Trophoblast cell (in vitro differentiated cells and primary cell): Measurements from ENCODE around the gene TTLL5.

Experiments
- DNase-seq, 2 donors: peaks; one replicate each; pipeline ENCODE4 v3.0.0-alpha.2; 2016
- H2AFZ ChIP-seq: 2 replicates; pipeline ENCODE4 v1.6.1; 2013; ENCODE audit warnings: low read length, moderate library complexity, mild to moderate bottlenecking; ENCODE audit not compliant: insufficient read depth, poor library complexity
- H2AK5ac ChIP-seq: 2 replicates; pipeline ENCODE4 v1.6.1; 2013; ENCODE audit warnings: mild to moderate bottlenecking, low read length
- H2BK120ac ChIP-seq: 2 replicates; pipeline ENCODE4 v1.6.1; 2013; ENCODE audit warnings: low read length, mild to moderate bottlenecking, moderate library complexity; ENCODE audit not compliant: insufficient read depth, poor library complexity
- H2BK12ac ChIP-seq: 2 replicates; pipeline ENCODE4 v1.6.1; 2013; ENCODE audit warnings: mild to moderate bottlenecking, low read length, moderate library complexity
- H2BK5ac ChIP-seq: 2 replicates; pipeline ENCODE4 v1.6.1; 2013; ENCODE audit warnings: low read length, low read depth, moderate library complexity, mild to moderate bottlenecking; ENCODE audit not compliant: poor library complexity
- H3K14ac ChIP-seq: 2 replicates; pipeline ENCODE4 v1.6.1; 2013; ENCODE audit warnings: mild to moderate bottlenecking, low read length
- H3K18ac ChIP-seq: 2 replicates; pipeline ENCODE4 v1.6.1; 2013; ENCODE audit warnings: mild to moderate bottlenecking, low read length
- H3K23ac ChIP-seq: 2 replicates; pipeline ENCODE4 v1.6.1; 2013; ENCODE audit warnings: low read length
- H3K27ac ChIP-seq: 2 replicates; pipeline ENCODE4 v1.5.1; 2013; ENCODE audit warnings: low read depth, mild to moderate bottlenecking, inconsistent platforms, low read length, moderate library complexity
- H3K27me3 ChIP-seq: 2 replicates; pipeline ENCODE4 v1.6.1; 2013; ENCODE audit warnings: inconsistent platforms, mild to moderate bottlenecking, low read length, moderate library complexity; ENCODE audit not compliant: insufficient read depth
- H3K36me3 ChIP-seq, 2 experiments: 1 replicate in 1 of 2; 2 replicates in 1 of 2; pipeline ENCODE4 v1.6.1; 2013; ENCODE audit warnings: low read length in 2 of 2, mild to moderate bottlenecking in 2 of 2, moderate library complexity in 1 of 2; ENCODE audit not compliant: insufficient read depth in 2 of 2, control insufficient read depth in 1 of 2
- H3K4ac ChIP-seq: 2 replicates; pipeline ENCODE4 v1.6.1; 2013; ENCODE audit warnings: low read depth, mild to moderate bottlenecking, low read length, moderate library complexity
- H3K4me1 ChIP-seq, 2 experiments: 1 replicate in 1 of 2; 2 replicates in 1 of 2; pipeline ENCODE4 v1.6.1; 2013; ENCODE audit warnings: low read length in 2 of 2, mild to moderate bottlenecking in 2 of 2, moderate library complexity in 1 of 2; ENCODE audit not compliant: insufficient read depth in 2 of 2, control insufficient read depth in 1 of 2
- H3K4me2 ChIP-seq: 2 replicates; pipeline ENCODE4 v1.6.1; 2013; ENCODE audit warnings: inconsistent platforms, mild to moderate bottlenecking, low read length, moderate library complexity
- H3K4me3 ChIP-seq: 2 replicates; pipeline ENCODE4 v1.5.1; 2013; ENCODE audit warnings: mild to moderate bottlenecking, low read depth, low read length, inconsistent platforms
- H3K79me1 ChIP-seq: one replicate; pipeline ENCODE4 v1.6.1; 2013; ENCODE audit warnings: low read length
- H3K79me2 ChIP-seq: 2 replicates; pipeline ENCODE4 v1.6.1; 2013; ENCODE audit warnings: low read length, mild to moderate bottlenecking; ENCODE audit not compliant: control insufficient read depth, insufficient read depth, poor library complexity
- H3K9ac ChIP-seq: 2 replicates; pipeline ENCODE4 v1.6.1; 2013; ENCODE audit warnings: mild to moderate bottlenecking, low read length
- H3K9me3 ChIP-seq: 2 replicates; pipeline ENCODE4 v1.6.1; 2013; ENCODE audit warnings: low read depth, mild to moderate bottlenecking, control low read depth, inconsistent platforms, low read length; ENCODE audit not compliant: insufficient read depth
- H4K12ac ChIP-seq: 2 replicates; pipeline ENCODE4 v1.6.1; 2013; ENCODE audit warnings: low read depth, mild to moderate bottlenecking, low read length, moderate library complexity
- H4K8ac ChIP-seq: 2 replicates; pipeline ENCODE4 v1.6.1; 2013; ENCODE audit warnings: low read depth, mild to moderate bottlenecking, low read length, moderate library complexity
- H4K91ac ChIP-seq: one replicate; pipeline ENCODE4 v1.6.1; 2013; ENCODE audit warnings: low read depth, mild to moderate bottlenecking, low read length, moderate library complexity
- WGBS: extraction: QIAGEN DNeasy Blood & Tissue Kit; methylation state at CpG from one replicate; pipeline ENCODE4 v1.1.7; 2013; ENCODE audit warnings: missing lambda C conversion rate; ENCODE audit not compliant: insufficient read length, insufficient coverage; ENCODE audit errors: extremely low coverage; 5-methylcytosine and 5-hydroxymethylcytosine counted together

TTLL5 gene

GRCh38 chr14:75993567-75994041 lies 332.6 kb downstream of the TTLL5 start:
- H3K9me3 ChIP-seq = no peaks in the 10 kb centered on the region
- no peak for DNase-seq
- no peaks in the 10 kb centered on the region for H3K27me3 ChIP-seq
- no peak overlapping the region for H3K18ac ChIP-seq
- H3K14ac ChIP-seq = no peak overlapping the region
- no peak overlapping the region for H3K9ac ChIP-seq
- H2AK5ac ChIP-seq = no peak overlapping the region
- no peaks in the 10 kb centered on the region for H3K4me1 ChIP-seq
- H2BK12ac ChIP-seq = no peak overlapping the region
- no peak overlapping the region for H3K23ac ChIP-seq
- no peaks in the 10 kb centered on the region for H3K79me2 ChIP-seq
- no peak overlapping the region for H4K8ac ChIP-seq
- H3K4me2 ChIP-seq = no peak overlapping the region
- H2BK5ac ChIP-seq = no peak overlapping the region
- no peak overlapping the region for H2AFZ ChIP-seq
- WGBS = no CpG with 5 or more reads among the region's 1 CpG
- no peak overlapping the region for H3K4me3 ChIP-seq
- H2BK120ac ChIP-seq = no peak overlapping the region
- H4K91ac ChIP-seq = no peak overlapping the region
- H3K36me3 ChIP-seq = peaks cover 5 to 12% of the 10 kb centered on the region in 2 experiments
- H3K27ac ChIP-seq = no peak overlapping the region
- no peak overlapping the region for H4K12ac ChIP-seq
- H3K79me1 ChIP-seq = no peaks in the 10 kb centered on the region
- no peak overlapping the region for H3K4ac ChIP-seq

GRCh38 chr14:75995372-75996041 lies 334.5 kb downstream of the TTLL5 start:
- no peak overlapping the region for H3K18ac ChIP-seq
- no peak overlapping the region for H3K14ac ChIP-seq
- H3K4me1 ChIP-seq = no peaks in the 10 kb centered on the region
- peaks cover 6 to 7% of the 10 kb centered on the region in 2 experiments for H3K36me3 ChIP-seq
- no peak overlapping the region for H2BK12ac ChIP-seq
- H4K12ac ChIP-seq = no peak overlapping the region
- no peak overlapping the region for H3K9ac ChIP-seq
- no peaks in the 10 kb centered on the region for H3K9me3 ChIP-seq
- H3K4me2 ChIP-seq = no peak overlapping the region
- H3K79me1 ChIP-seq = no peaks in the 10 kb centered on the region
- no peak overlapping the region for H3K4me3 ChIP-seq
- H4K91ac ChIP-seq = no peak overlapping the region
- peak; percentile 83 to 93 for DNase-seq
- no peak overlapping the region for H2AK5ac ChIP-seq
- no peak overlapping the region for H2BK120ac ChIP-seq
- H3K4ac ChIP-seq = no peak overlapping the region
- H4K8ac ChIP-seq = no peak overlapping the region
- no peaks in the 10 kb centered on the region for H3K27me3 ChIP-seq
- whole genome bisulfite sequencing = no CpG with 5 or more reads among the region's 17 CpGs
- H2AFZ ChIP-seq = no peak overlapping the region
- H3K79me2 ChIP-seq = no peaks in the 10 kb centered on the region
- no peak overlapping the region for H2BK5ac ChIP-seq
- H3K27ac ChIP-seq = no peak overlapping the region
- no peak overlapping the region for H3K23ac ChIP-seq

- Histone ChIP-seq H3K23ac (no peak overlapping the region), H3K4me2 (no peak overlapping the region), H2AK5ac (no peak overlapping the region), H4K12ac (no peak overlapping the region), H3K9me3 (no peaks in the 10 kb centered on the region), H3K4ac (no peak overlapping the region), H3K27me3 (no peaks in the 10 kb centered on the region), H2BK120ac (no peak overlapping the region), H3K14ac (no peak overlapping the region), H3K79me1 (no peaks in the 10 kb centered on the region), H2BK5ac (no peak overlapping the region), H3K18ac (no peak overlapping the region), H3K4me1 (no peaks in the 10 kb centered on the region), H3K27ac (no peak overlapping the region), H3K36me3 (peaks cover 7% of the 10 kb centered on the region in 2 experiments), H4K91ac (no peak overlapping the region), H3K9ac (no peak overlapping the region), H3K79me2 (no peaks in the 10 kb centered on the region), H3K4me3 (no peak overlapping the region), H2AFZ (no peak overlapping the region), H2BK12ac (no peak overlapping the region), H4K8ac (no peak overlapping the region)
- WGBS = no CpG with 5 or more reads among the region's 1 CpG
- no peak for DNase-seq
Observed at GRCh38 chr14:75996488-75996887, 335.4 kb downstream of the TTLL5 start.

GRCh38 chr14:75999511-76000190 lies 338.6 kb downstream of the TTLL5 start:
- Histone ChIP-seq H3K79me1 (no peaks in the 10 kb centered on the region), H3K4me2 (no peak overlapping the region), H3K18ac (no peak overlapping the region), H3K79me2 (no peaks in the 10 kb centered on the region), H4K12ac (no peak overlapping the region), H2BK5ac (no peak overlapping the region), H3K4me1 (no peaks in the 10 kb centered on the region), H3K27me3 (no peaks in the 10 kb centered on the region), H2BK12ac (no peak overlapping the region), H3K9ac (no peak overlapping the region), H3K36me3 (peaks cover 7% of the 10 kb centered on the region in 2 experiments), H3K23ac (no peak overlapping the region), H3K14ac (no peak overlapping the region), H3K4ac (no peak overlapping the region), H3K27ac (no peak overlapping the region), H2BK120ac (no peak overlapping the region), H4K91ac (no peak overlapping the region), H2AFZ (no peak overlapping the region), H3K4me3 (no peak overlapping the region), H2AK5ac (no peak overlapping the region), H3K9me3 (no peaks in the 10 kb centered on the region), H4K8ac (no peak overlapping the region)
- no peak for DNase-seq
- no CpG with 5 or more reads among the region's 6 CpGs for WGBS
